HG02840 (cell line): Measurements from ENCODE around the gene PAX4.

ENCODE experiments used
- ATAC-seq: cut with Tn5 transposase; IDR thresholded peaks from one replicate; pipeline ENCODE4 v1.9.1; 2021; ENCODE audit warnings: mild to moderate bottlenecking, moderate library complexity, moderate number of reproducible peaks; ENCODE audit not compliant: unreplicated experiment, low FRiP score

The PAX4 gene

DNA sequence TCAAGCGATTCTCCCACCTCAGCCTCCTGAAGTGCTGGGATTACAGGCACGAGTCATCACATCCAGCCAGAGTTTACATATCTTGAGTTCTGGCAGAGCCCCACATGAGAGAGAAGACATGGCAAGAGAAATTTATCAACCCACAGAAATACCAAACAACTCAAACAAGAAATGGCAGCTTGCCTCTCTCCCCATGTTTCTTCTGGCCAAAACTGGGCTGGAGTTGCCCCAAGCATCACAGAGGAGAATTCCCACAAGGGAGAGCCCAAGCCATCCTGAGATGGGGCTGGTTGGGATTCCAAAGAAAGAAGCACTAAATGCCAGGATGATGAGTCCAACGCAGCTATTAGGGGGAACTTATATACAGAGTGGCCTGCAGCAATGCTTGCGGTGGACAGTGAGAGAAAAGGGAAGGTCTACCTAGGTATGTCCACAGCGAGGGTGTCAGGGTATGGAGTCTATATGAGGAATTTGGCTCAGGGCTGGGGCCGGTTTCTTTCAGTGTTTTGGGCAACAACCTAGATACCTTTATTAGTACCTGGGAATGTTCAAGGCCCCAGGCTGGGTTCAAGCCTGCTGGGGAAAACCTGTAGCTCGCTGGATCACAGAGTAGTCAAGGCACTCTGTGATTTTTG, 14.5 kb upstream of the PAX4 start:
- no peak for ATAC-seq

DNA sequence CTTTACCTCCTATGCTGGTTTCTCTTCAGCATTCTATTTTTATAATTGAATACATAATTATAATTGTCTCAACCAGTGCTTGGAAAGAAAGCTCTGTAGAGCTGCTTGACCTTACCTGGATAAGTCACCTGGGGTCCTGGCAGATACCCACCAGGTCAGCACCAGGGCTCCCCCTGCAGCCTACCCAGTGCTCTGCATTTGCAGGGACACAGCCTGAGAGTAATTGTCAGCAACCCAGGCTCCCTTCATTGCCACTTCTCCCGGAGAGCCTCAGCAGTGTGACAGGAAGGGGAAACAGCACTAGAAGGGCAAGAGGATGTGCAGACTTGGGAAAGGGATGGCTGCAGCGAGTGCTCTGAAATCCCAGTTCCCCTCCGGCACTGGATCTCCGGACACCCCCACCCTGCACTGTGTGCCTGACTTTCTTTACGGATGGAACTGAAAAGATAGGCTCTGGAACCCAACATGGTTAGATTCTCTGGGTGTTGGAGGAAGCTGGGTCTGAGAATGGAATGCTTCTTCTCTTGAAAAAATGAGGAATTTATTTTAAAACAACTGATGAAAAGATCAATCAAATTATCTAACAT, 11.4 kb upstream of the PAX4 start:
- ATAC-seq, result no peak

DNA sequence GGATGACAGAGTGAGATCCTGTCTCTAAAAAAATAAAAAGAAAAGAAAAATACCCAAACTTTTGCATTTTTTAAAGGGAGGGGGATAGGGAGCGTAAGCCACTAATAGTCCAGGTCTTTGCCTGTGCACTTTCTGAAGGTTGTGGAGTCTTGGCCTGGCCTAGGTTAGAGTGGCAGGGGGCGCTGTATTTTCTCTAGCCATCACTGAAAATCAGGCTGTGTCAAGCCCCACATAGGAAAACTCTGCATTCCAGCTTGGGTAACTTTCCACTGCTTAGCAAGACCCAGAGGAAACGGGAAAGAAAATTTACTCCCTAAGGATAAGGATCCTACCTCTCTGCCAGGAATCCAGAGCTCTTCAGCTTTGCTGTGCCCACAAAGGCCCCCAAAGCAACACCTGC, 10.5 kb upstream of the PAX4 start:
- no peak for ATAC-seq

DNA sequence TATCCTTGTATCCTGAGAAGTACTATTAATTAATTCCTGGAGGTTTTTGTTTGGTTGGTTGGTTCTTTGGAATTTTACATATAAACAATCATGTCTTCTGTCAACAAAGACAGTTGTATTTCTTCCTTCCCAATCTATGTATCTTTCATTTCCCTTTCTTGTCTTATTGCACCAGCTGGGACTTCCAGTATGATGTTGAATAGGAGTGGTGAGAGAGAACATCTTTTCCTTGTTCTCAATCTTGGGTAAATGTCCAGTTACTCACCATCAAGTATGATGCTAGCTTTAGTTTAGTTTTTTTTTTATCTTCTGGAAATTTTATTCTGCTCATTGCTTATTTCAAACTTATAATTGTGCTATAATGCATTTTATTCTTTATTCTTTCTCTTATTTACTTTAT, 7.4 kb upstream of the PAX4 start:
- no peak for ATAC-seq

- ATAC-seq, result no peak
These were observed 2.7 kb upstream of the PAX4 start for GRCh38 chr7:127620406-127621233.

GRCh38 chr7:127619681-127620405, 1.9 kb upstream of the PAX4 start:
- ATAC-seq, result no peak

- no peak for ATAC-seq
These were observed 833 bp upstream of the PAX4 start for GRCh38 chr7:127618775-127619174.

- ATAC-seq, result no peak
These were observed 1.2 kb downstream of the PAX4 start for GRCh38 chr7:127616724-127617123.

DNA sequence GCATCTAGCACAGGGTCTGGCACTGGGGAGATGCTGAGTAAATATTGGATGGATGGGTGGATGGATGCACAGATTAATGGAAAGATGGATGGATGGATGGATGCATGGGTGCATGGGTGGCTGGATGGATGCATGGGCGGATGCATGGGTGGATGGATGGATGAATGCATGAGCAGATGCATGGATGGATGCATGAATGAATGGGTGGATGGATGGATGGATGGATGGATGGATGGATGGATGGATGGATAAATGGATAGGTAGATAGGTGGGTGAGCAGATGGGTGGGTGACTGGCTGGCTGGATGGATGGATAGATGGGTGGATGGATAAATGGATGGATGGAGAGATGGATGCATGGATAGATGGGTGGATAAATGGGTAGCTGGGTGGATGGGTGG, 5.7 kb downstream of the PAX4 start:
- ATAC-seq, result no peak

DNA sequence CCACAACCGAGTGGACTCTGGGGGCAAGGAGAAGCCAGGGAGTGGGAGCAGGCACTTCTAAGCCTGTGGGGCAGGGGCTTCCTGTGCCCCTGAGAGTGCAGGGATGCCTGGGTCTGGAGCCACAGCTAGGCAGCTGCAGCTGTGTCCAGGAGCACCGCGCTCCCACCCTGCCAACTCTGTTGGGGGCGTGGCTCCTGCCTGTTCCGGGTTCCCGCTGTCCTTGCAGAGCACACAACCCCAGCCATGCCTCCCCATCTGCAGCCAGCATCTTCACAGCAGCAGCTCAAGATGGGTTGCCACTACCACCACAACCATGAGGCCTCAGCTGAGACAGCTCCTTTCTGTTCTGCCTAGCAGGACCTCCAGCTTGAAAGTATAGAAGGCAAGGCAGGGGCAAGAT, 8.6 kb downstream of the PAX4 start:
- no peak for ATAC-seq

GRCh38 chr7:127608446-127608845, 9.5 kb downstream of the PAX4 start:
- ATAC-seq, result no peak

- ATAC-seq, result no peak
These were observed 17.1 kb downstream of the PAX4 start for GRCh38 chr7:127600885-127601284.

GRCh38 chr7:127598318-127598717, 19.6 kb downstream of the PAX4 start:
- ATAC-seq, result no peak

GRCh38 chr7:127595737-127596136, 22.2 kb downstream of the PAX4 start:
- ATAC-seq, result no peak

DNA sequence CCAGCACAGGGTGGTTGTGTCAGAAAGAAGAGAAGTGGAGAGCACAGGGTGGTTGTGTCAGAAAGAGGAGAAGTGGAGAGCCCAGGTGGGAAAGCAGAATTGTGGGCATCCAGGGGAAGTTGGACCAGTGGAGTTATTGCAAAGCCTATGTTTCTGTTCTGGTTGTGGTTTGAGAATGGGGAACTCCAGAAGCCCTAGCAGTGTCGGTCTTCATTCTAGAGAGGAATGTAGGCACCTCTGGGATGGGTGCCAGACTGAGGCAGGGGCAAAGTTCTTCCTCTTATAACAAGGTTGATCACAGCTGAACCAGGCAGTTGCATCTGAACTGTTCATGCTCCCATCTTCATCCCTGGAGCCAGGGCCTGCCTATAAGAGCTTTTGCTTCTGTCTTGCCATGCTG, 23.5 kb downstream of the PAX4 start:
- ATAC-seq, result no peak

DNA sequence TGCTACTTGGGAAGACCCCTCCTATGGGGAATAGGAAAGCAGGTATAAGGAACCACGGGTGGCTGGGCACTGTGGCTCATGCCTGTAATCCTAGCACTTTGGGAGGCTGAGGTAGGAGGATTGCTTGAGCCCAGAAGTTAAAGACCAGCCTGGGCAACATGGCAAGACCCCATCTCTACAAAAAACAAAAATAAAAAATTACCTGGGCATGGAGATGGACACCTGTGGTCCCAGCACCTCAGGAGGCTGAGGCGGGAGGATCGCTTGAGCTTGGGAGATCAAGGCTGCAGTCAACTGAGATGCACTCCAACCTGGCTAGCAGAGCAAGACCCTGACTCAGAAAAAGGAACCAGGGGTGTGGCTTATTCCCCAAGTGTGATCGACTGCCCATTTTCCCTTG, 25.4 kb downstream of the PAX4 start:
- ATAC-seq, result no peak

DNA sequence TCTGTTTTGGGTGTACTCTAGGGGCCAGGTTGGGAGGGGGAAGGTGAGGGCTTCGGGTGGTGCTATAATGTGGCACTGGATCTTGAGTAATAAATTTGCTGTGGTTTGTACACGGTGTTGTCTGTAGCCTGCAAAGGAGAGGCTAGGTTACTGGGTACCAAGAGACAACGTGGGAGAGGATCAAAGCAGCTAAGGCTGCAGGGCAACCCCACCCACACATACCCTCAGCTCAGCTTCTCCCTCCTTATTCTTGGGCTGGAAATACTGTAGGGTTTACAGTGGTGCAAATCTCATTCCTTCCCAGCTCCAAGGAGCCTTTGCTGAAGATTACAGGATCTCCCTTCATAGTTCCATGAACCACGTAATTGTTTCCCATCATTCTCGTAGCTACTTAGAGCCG, 26.4 kb downstream of the PAX4 start:
- no peak for ATAC-seq

GRCh38 chr7:127591189-127591588, 26.8 kb downstream of the PAX4 start:
- ATAC-seq, result no peak

DNA sequence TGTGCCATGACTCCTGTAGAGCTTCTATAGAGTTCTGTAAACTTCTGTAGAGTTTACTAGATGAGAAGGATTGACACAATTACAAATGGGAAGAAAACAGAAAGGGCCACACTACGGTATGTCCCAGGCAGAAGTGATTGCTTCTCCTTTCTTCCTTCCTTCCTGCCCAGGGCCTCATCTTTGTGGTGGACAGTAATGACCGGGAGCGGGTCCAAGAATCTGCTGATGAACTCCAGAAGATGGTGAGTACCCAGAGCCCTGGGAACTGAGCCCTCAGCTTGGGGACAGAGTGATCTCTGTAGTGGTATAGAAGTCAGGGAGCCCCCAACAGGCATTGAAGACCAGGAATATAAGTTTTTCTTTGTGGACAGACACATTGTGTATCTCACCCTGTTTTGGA, 28.0 kb downstream of the PAX4 start:
- no peak for ATAC-seq

GRCh38 chr7:127588697-127589482, 29.1 kb downstream of the PAX4 start:
- peak; percentile 16 for ATAC-seq
